Fibroblast of lung (primary cell): ENCODE measurements around the gene DRICH1. TPM values are rescaled to one million over a fixed set of nuclear protein-coding genes. Genes with fewer than 3 reads are reported as not detected.
"Not testable (repeated sequence)": the region's sequence is repeated elsewhere in the genome, so short reads cannot be mapped to it uniquely, and the experiment has no call there.

Source experiments
- DNase-seq, 2 donors: peaks; one replicate each; pipeline versions ENCODE4 v3.0.0 to v3.0.0-alpha.2; 2010; ENCODE audit warnings: low read depth in 2 of 2
- H2AFZ ChIP-seq: 2 replicates; pipeline ENCODE4 v1.5.1; 2012; ENCODE audit warnings: low read length, control low read depth, inconsistent platforms
- H3K27ac ChIP-seq: 2 replicates; pipeline ENCODE4 v1.5.1; 2011; ENCODE audit warnings: low read length, control low read depth; ENCODE audit not compliant: insufficient read depth
- H3K27me3 ChIP-seq: 2 replicates; pipeline ENCODE4 v1.5.1; 2011; ENCODE audit warnings: mild to moderate bottlenecking, low read length; ENCODE audit not compliant: control insufficient read depth, insufficient read depth
- H3K36me3 ChIP-seq: 2 replicates; pipeline ENCODE4 v1.5.1; 2011; ENCODE audit warnings: low read length; ENCODE audit not compliant: control insufficient read depth, insufficient read depth
- H3K4me1 ChIP-seq: 2 replicates; pipeline ENCODE4 v1.5.1; 2011; ENCODE audit warnings: low read length; ENCODE audit not compliant: control insufficient read depth, insufficient read depth; ENCODE audit errors: extremely low read depth
- H3K4me2 ChIP-seq: 2 replicates; pipeline ENCODE4 v1.5.1; 2011; ENCODE audit warnings: low read length, control low read depth; ENCODE audit not compliant: insufficient read depth; ENCODE audit errors: extremely low read depth
- H3K4me3 ChIP-seq, 4 experiments: fragments of 200-600 bp in 1 of 4; sonication (generic) in 1 of 4; replicated peaks in 1 of 4; 2 replicates each; pipeline ENCODE4 v1.5.1; 2011 to 2016; ENCODE audit warnings: low read length in 4 of 4, low read depth in 3 of 4, mild to moderate bottlenecking in 3 of 4, control low read depth in 2 of 4, inconsistent platforms in 1 of 4, mixed read lengths in 1 of 4; ENCODE audit not compliant: insufficient read depth in 1 of 4; ENCODE audit errors: control extremely low read depth in 1 of 4
- H3K79me2 ChIP-seq: 2 replicates; pipeline ENCODE4 v1.5.1; 2012; ENCODE audit warnings: mild to moderate bottlenecking, low read length, inconsistent platforms; ENCODE audit not compliant: control insufficient read depth, insufficient read depth
- H3K9ac ChIP-seq: 2 replicates; pipeline ENCODE4 v1.5.1; 2011; ENCODE audit warnings: mild to moderate bottlenecking, low read length, control low read depth; ENCODE audit not compliant: insufficient read depth
- H3K9me3 ChIP-seq: 2 replicates; pipeline ENCODE4 v1.5.1; 2012; ENCODE audit warnings: low read depth, low read length; ENCODE audit not compliant: control insufficient read depth, insufficient read depth
- H4K20me1 ChIP-seq: 2 replicates; pipeline ENCODE4 v1.5.1; 2011; ENCODE audit warnings: low read length; ENCODE audit not compliant: control insufficient read depth, insufficient read depth; ENCODE audit errors: extremely low read depth
- CTCF ChIP-seq, 2 donors: IDR thresholded peaks in 1 of 2; conservative IDR thresholded peaks in 1 of 2; 1 replicate in 1 of 2; 2 replicates in 1 of 2; pipeline ENCODE4 v1.5.1; 2011 to 2012; ENCODE audit warnings: low read length in 2 of 2, control low read depth in 1 of 2, inconsistent platforms in 1 of 2, low read depth in 1 of 2, mild to moderate bottlenecking in 1 of 2
- EZH2 ChIP-seq: IDR thresholded peaks from 2 replicates; pipeline ENCODE4 v1.5.1; 2012; ENCODE audit warnings: low read length, control low read depth, mild to moderate bottlenecking; ENCODE audit errors: missing control alignments
- polyA plus RNA-seq, 2 donors: library from polyadenylated mRNA; depleted of rRNA in 1 of 2; stranded (reverse) in 1 of 2; unstranded in 1 of 2; fragments of >200 nt; gene quantifications; 2 replicates each; pipeline ENCODE4 v1.2.1, GENCODE V29; 2011 to 2012; ENCODE audit warnings: missing spikeins in 1 of 2
- total RNA-seq: library from RNA; depleted of rRNA; stranded (reverse); fragments of >200 nt; gene quantifications from 2 replicates; pipeline ENCODE4 v1.2.1, GENCODE V29; 2014

The DRICH1 gene
- total and polyA plus RNA-seq, 2 donors (not counting 1 experiment from before 2014, with no cell fraction given): not detected

GRCh38 chr22:23639661-23640060, 7.5 kb upstream of the DRICH1 start:
- Histone ChIP-seq H3K36me3 (no peaks in the 10 kb centered on the region), H3K4me2 (no peak overlapping the region), H4K20me1 (no peaks in the 10 kb centered on the region), H2AFZ (no peak overlapping the region), H3K27ac (no peak overlapping the region), H3K4me3 (no peak overlapping the region), H3K9me3 (no peaks in the 10 kb centered on the region), H3K9ac (no peak overlapping the region), H3K79me2 (no peaks in the 10 kb centered on the region), H3K4me1 (no peaks in the 10 kb centered on the region), H3K27me3 (no peaks in the 10 kb centered on the region)
- TF ChIP-seq CTCF (conservative IDR thresholded peaks at IDR 0.05 in 1 of 2, IDR thresholded peaks at IDR 0.05 in 1 of 2; ENCODE audit: low read depth in 1 of 2, low read length in 2 of 2): no peak
- TF ChIP-seq EZH2: no peak
- DNase-seq: no peak

DNA sequence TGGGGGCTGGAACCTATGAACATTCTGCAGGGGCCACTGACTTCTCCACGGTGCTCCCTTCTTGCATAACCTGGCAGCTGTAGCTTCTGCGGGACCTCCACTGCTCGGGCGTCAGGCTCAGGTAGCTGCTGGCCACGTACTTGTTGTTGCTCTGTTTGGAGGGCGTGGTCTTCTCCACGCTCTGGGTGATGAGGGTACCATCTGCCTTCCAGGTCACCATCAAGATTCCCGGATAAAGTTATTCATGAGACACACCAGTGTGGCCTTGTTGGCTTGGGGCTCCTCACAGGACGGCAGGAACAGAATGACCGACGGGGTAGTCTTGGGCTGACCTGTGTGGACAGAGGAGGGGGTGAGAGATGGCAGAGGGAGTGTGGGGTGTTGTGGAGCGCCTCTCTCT, 6.5 kb upstream of the DRICH1 start:
- H2AFZ ChIP-seq: no peak overlapping the region
- H3K27me3 ChIP-seq: no peaks in the 10 kb centered on the region
- no peaks in the 10 kb centered on the region for H3K79me2 ChIP-seq
- DNase-seq: no peak
- TF ChIP-seq CTCF (conservative IDR thresholded peaks at IDR 0.05 in 1 of 2, IDR thresholded peaks at IDR 0.05 in 1 of 2; ENCODE audit: low read depth in 1 of 2, low read length in 2 of 2) (no peak), EZH2 (no peak)
- H3K9me3 ChIP-seq: no peaks in the 10 kb centered on the region
- H3K4me2 ChIP-seq: no peak overlapping the region
- no peak overlapping the region for H3K9ac ChIP-seq
- H3K4me3 ChIP-seq: no peak overlapping the region
- H3K36me3 ChIP-seq: no peaks in the 10 kb centered on the region
- H4K20me1 ChIP-seq: no peaks in the 10 kb centered on the region
- no peak overlapping the region for H3K27ac ChIP-seq
- no peaks in the 10 kb centered on the region for H3K4me1 ChIP-seq

DNA sequence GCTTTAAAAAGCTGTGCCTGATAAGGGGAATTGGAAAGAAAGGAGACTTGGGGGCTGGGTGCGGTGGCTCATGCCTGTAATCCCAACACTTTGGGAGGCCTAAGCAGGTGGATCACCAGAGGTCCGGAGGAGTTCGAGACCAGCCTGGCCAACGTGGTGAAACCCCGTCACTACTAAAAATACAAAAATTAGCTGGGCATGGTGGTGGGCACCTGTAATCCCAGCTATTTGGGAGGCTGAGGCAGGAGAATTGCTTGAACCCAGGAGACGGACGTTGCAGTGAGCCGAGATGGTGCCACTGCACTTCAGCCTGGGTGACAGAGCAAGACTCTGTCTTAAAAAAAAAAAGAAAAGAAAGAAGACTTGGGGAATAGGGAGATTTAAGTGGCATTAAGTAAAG, 3.2 kb upstream of the DRICH1 start:
- not testable (repeated sequence) for H3K4me1 ChIP-seq, H3K27ac ChIP-seq, H3K4me3 ChIP-seq, H3K9me3 ChIP-seq, H3K27me3 ChIP-seq, H3K4me2 ChIP-seq, H3K9ac ChIP-seq, H4K20me1 ChIP-seq, H3K36me3 ChIP-seq, H2AFZ ChIP-seq, H3K79me2 ChIP-seq, DNase-seq

- H4K20me1 ChIP-seq, H3K36me3 ChIP-seq, H3K27ac ChIP-seq, H3K4me1 ChIP-seq, H3K4me2 ChIP-seq, H3K9ac ChIP-seq, H3K9me3 ChIP-seq, H3K79me2 ChIP-seq, H3K4me3 ChIP-seq, H3K27me3 ChIP-seq, DNase-seq, H2AFZ ChIP-seq: not testable (repeated sequence)
These were observed 3.9 kb downstream of the DRICH1 start for GRCh38 chr22:23628056-23628743.
